Tibial artery (tissue), 4 donors: ENCODE results near the gene SERPINB5.

Experiments used
- DNase-seq, 2 donors: peaks; one replicate each; pipeline ENCODE4 v3.0.0-alpha.2; 2019
- H3K27ac ChIP-seq, 2 donors: fragments of 200-600 bp; sonication (generic) in 1 of 2; 1 replicate in 1 of 2; 2 replicates in 1 of 2; pipeline ENCODE4 v1.5.1; 2018 to 2019; ENCODE audit warnings: mild to moderate bottlenecking in 1 of 2
- H3K27me3 ChIP-seq, 2 donors: fragments of 200-600 bp; sonication (generic) in 1 of 2; one replicate each; pipeline versions ENCODE4 v1.5.1 to v1.6.0; 2016 to 2019
- H3K36me3 ChIP-seq, 3 donors: fragments of 200-600 bp; sonication (generic) in 2 of 3; one replicate each; pipeline ENCODE4 v1.5.1; 2016 to 2019; ENCODE audit warnings: mild to moderate bottlenecking in 2 of 3
- H3K4me1 ChIP-seq, 4 donors: fragments of 200-600 bp; sonication (generic) in 2 of 4; 1 replicate in 3 of 4; 2 replicates in 1 of 4; pipeline ENCODE4 v1.5.1; 2016 to 2019
- H3K4me3 ChIP-seq, 2 donors: fragments of 200-600 bp; sonication (generic) in 1 of 2; 1 replicate in 1 of 2; 2 replicates in 1 of 2; pipeline ENCODE4 v1.5.1; 2018 to 2019; ENCODE audit warnings: mild to moderate bottlenecking in 2 of 2
- H3K9me3 ChIP-seq, 3 donors: fragments of 200-600 bp; sonication (generic) in 1 of 3; one replicate each; pipeline ENCODE4 v1.5.1; 2016 to 2019
- CTCF ChIP-seq, 2 experiments: fragments of 200-600 bp in 1 of 2; fragments of 450-650 bp in 1 of 2; IDR thresholded peaks; one replicate each; pipeline ENCODE4 v1.5.1; 2017 to 2019; ENCODE audit warnings: antibody characterized with exemption in 2 of 2, mild to moderate bottlenecking in 1 of 2, moderate library complexity in 1 of 2
- intact Hi-C: fragments of 100-400 bp; cut with DNase I; formaldehyde crosslinking; loops from one replicate; pipeline ENCODE4 v1.15.0; 2023; ENCODE audit warnings: low total_unique reads

The SERPINB5 gene

GRCh38 chr18:63520053-63520685 is 43.4 kb downstream of the SERPINB5 start:
- DNase-seq = no peak
- Histone ChIP-seq H3K27ac (no peak overlapping the region), H3K4me1 (no peaks in the 10 kb centered on the region), H3K27me3 (peaks cover 0 to 2% of the 10 kb centered on the region in 2 donors), H3K9me3 (no peaks in the 10 kb centered on the region), H3K36me3 (no peaks in the 10 kb centered on the region), H3K4me3 (no peak overlapping the region)
- TF ChIP-seq CTCF (IDR thresholded peaks at IDR 0.05) = no peak
- intact Hi-C loops = loop anchor here (10.0 kb wide), 1 partner anchor 415 kb away; no protein-coding TSS in a partner anchor

GRCh38 chr18:63523660-63524059 is 46.9 kb downstream of the SERPINB5 start:
- Histone ChIP-seq H3K4me3 (no peak overlapping the region), H3K36me3 (no peaks in the 10 kb centered on the region), H3K27me3 (no peaks in the 10 kb centered on the region), H3K9me3 (no peaks in the 10 kb centered on the region), H3K4me1 (no peaks in the 10 kb centered on the region), H3K27ac (no peak overlapping the region)
- no peak for TF ChIP-seq CTCF (IDR thresholded peaks at IDR 0.05)
- intact Hi-C loops = loop anchor here (10.0 kb wide), 1 partner anchor 411 kb away; no protein-coding TSS in a partner anchor
- no peak for DNase-seq

- TF ChIP-seq CTCF (IDR thresholded peaks at IDR 0.05) = no peak
- H3K27ac ChIP-seq = no peak overlapping the region
- no peak for DNase-seq
- intact Hi-C loops = loop anchor here (10.0 kb wide), 1 partner anchor 408 kb away; no protein-coding TSS in a partner anchor
- no peak overlapping the region for H3K4me3 ChIP-seq
- no peaks in the 10 kb centered on the region for H3K4me1 ChIP-seq
- H3K9me3 ChIP-seq = no peaks in the 10 kb centered on the region
- no peaks in the 10 kb centered on the region for H3K36me3 ChIP-seq
- no peaks in the 10 kb centered on the region for H3K27me3 ChIP-seq
These were observed 50.5 kb downstream of the SERPINB5 start for GRCh38 chr18:63527251-63527650.

- H3K27me3 ChIP-seq = no peaks in the 10 kb centered on the region
- intact Hi-C loops = loop anchor here (10.0 kb wide), 1 partner anchor 406 kb away; no protein-coding TSS in a partner anchor
These were observed 52.2 kb downstream of the SERPINB5 start for GRCh38 chr18:63528863-63529492.

GRCh38 chr18:63532471-63532870 is 55.7 kb downstream of the SERPINB5 start:
- no peak for TF ChIP-seq CTCF (IDR thresholded peaks at IDR 0.05)
- no peak overlapping the region for H3K27ac ChIP-seq
- intact Hi-C loops = no loop called here

More at GRCh38 chr18:63528863-63529492, 52.2 kb downstream of the SERPINB5 start:
- Histone ChIP-seq H3K4me1 (no peaks in the 10 kb centered on the region), H3K27ac (no peak overlapping the region), H3K36me3 (no peaks in the 10 kb centered on the region), H3K4me3 (no peak overlapping the region), H3K9me3 (no peaks in the 10 kb centered on the region)
- no peak for DNase-seq
- no peak for TF ChIP-seq CTCF (IDR thresholded peaks at IDR 0.05)

More at GRCh38 chr18:63532471-63532870, 55.7 kb downstream of the SERPINB5 start:
- Histone ChIP-seq H3K4me3 (no peak overlapping the region), H3K36me3 (no peaks in the 10 kb centered on the region), H3K4me1 (no peaks in the 10 kb centered on the region), H3K9me3 (no peaks in the 10 kb centered on the region), H3K27me3 (no peaks in the 10 kb centered on the region)
- DNase-seq = no peak
